Activated naive CD8-positive, alpha-beta T cell treated with anti-CD3 and anti-CD28 coated beads for 36 hours (primary cell): Measurements from ENCODE around the gene SERPINA10. TPM values are rescaled to one million over a fixed set of nuclear protein-coding genes. Genes with fewer than 3 reads are reported as not detected.

Source experiments
- DNase-seq: peaks from one replicate; pipeline ENCODE4 v3.0.0; 2021
- H3K27ac Mint-ChIP-seq: one replicate; pipeline ENCODE4 v1.8.0; 2022; ENCODE audit warnings: mild to moderate bottlenecking, moderate library complexity, mixed read lengths
- H3K27me3 Mint-ChIP-seq: one replicate; pipeline ENCODE4 v1.8.0; 2022; ENCODE audit warnings: mild to moderate bottlenecking, mixed read lengths
- H3K36me3 Mint-ChIP-seq: one replicate; pipeline ENCODE4 v1.8.0; 2021; ENCODE audit warnings: mild to moderate bottlenecking, mixed read lengths
- H3K4me1 Mint-ChIP-seq: one replicate; pipeline ENCODE4 v1.8.0; 2021; ENCODE audit warnings: mixed read lengths
- H3K4me3 Mint-ChIP-seq: one replicate; pipeline ENCODE4 v1.8.0; 2022; ENCODE audit warnings: mild to moderate bottlenecking, moderate library complexity, mixed read lengths
- H3K9me3 Mint-ChIP-seq: one replicate; pipeline ENCODE4 v1.8.0; 2022; ENCODE audit warnings: mixed read lengths
- total RNA-seq, 2 experiments: library from RNA; stranded (reverse); gene quantifications; one replicate each; pipeline ENCODE4 v1.2.3, GENCODE V29; 2021

The SERPINA10 gene
- total RNA-seq, 2 experiments from 2014 or later, result not detected

GRCh38 chr14:94322648-94323570 lies 29.8 kb upstream of the SERPINA10 start, which contains the start of gene SERPINA6:
TSS of gene SERPINA6 (minus strand) at chr14:94323336. CDS start at chr14:94314648, 8,688 bp downstream.
- no peaks in the 10 kb centered on the region for H3K36me3 Mint-ChIP-seq
- no peak within 1 kb of the TSS for H3K27ac Mint-ChIP-seq

DNA sequence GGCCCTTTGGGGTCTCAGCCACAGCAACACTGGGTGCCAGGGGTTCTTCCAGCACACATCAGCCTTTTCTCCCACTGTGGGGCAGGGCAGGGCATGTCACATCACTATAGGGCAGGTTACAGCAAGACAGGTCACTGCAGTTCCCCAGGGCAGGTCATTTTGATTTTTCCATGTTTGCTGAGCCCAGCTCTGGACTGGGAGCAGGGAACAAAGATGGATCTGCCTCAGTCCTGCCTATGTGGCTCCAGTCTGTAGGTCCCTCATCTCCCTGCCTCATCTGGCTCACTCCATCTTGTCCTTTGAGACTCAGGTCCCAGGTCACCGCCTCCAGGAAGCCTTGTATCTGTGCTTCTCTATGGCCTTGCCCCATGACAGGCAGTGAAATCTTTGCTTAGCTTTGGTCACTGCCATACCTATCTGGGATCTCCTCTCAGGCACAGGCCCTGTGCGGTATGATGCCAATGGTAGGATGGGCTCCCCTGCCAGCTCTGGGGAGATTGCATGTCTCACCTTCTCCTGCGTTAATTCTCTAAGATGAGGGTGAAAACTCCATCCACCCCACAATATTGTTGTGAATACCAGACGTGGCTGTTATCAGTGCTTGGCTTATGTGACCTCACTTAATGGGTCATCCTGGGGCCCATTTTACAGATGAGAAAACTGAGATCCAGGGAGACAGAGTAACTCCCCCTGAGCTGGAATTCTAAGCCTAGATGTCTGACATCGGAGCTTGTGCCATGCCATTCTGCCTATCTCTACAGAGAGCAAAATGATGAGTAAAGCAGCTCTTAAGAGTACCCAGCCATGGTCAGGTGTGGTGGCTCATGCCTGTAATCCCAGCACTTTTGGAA lies 28.6 kb upstream of the SERPINA10 start:
- H3K27me3 Mint-ChIP-seq, result peaks cover 11% of the 10 kb centered on the region
- no peaks in the 10 kb centered on the region for H3K9me3 Mint-ChIP-seq
- no peaks in the 10 kb centered on the region for H3K36me3 Mint-ChIP-seq
- no peak for DNase-seq
- H3K4me1 Mint-ChIP-seq, result no peaks in the 10 kb centered on the region
- H3K4me3 Mint-ChIP-seq, result no peak overlapping the region
- no peak overlapping the region for H3K27ac Mint-ChIP-seq

More at GRCh38 chr14:94322648-94323570, 29.8 kb upstream of the SERPINA10 start, which contains the start of gene SERPINA6:
- Mint-ChIP-seq H3K27me3 (peaks cover 13% of the 10 kb centered on the region), H3K4me3 (no peak within 1 kb of the TSS), H3K9me3 (no peaks in the 10 kb centered on the region), H3K4me1 (no peaks in the 10 kb centered on the region)
- DNase-seq, result no peak

DNA sequence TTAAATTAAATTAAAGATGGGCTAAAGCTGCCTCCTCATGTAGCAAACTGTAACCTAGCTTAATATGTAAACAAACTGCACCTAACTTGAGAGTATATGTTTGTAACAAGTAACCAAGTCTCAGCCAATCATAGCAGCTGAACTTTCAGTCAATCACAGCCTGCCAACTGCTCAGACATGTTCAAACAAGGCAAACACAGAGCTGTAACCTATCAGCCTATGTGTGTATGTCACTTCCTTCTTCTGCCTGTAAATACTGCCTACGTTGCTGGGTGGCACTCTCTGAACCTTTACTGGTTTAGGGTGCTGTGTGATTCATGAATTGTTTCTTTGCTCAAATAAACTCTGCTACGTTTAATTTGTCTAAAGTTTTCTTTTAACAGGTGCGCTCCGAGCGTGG lies 27.2 kb upstream of the SERPINA10 start:
- Mint-ChIP-seq H3K4me1 (no peaks in the 10 kb centered on the region), H3K4me3 (no peak overlapping the region), H3K36me3 (no peaks in the 10 kb centered on the region)

DNA sequence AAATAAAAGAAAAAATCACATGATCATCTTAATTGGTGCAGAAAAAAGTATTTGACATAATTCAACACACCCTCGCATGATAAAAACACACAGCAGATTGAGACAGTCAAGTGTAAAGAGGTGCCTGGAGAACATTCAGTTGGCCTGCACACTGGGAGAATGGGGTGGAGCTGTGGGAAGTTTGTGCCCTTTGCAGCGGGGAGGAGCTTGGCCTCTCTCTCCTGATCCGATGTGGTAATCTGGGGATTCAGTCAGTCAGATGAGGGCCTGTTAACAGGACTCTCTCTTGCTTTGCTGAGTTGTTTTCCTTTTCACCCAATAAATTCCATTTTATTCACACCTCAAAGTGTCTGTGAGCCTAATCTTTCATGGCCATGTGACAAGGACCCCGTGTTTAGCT lies 24.2 kb upstream of the SERPINA10 start:
- H3K4me1 Mint-ChIP-seq, result no peaks in the 10 kb centered on the region
- peaks cover 3% of the 10 kb centered on the region for H3K9me3 Mint-ChIP-seq
- no peak overlapping the region for H3K27ac Mint-ChIP-seq
- no peaks in the 10 kb centered on the region for H3K27me3 Mint-ChIP-seq
- no peaks in the 10 kb centered on the region for H3K36me3 Mint-ChIP-seq
- H3K4me3 Mint-ChIP-seq, result no peak overlapping the region
- DNase-seq, result no peak

More for the DNA sequence above, 27.2 kb upstream of the SERPINA10 start:
- H3K9me3 Mint-ChIP-seq, result peaks cover 3% of the 10 kb centered on the region
- H3K27ac Mint-ChIP-seq, result no peak overlapping the region
- no peaks in the 10 kb centered on the region for H3K27me3 Mint-ChIP-seq
- DNase-seq, result no peak

DNA sequence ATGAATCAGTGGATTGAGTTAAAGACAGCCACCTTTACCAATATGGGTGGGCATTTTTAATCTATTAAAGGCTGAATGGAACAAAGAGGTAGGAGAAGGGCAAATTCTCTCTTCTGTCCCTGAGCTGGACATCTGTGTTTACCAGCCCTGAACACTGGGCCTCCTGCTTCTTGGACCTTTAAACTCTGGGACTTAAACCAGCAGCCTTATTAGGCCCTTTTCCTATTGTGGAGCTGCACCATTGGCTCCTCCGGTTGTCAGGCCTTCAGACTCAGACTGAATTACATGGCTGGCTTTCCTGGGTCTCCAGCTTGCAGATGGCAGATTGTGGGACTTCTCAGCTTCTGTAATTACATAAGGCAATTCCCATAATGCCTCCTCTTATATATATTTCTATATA lies 23.6 kb upstream of the SERPINA10 start:
- H3K27me3 Mint-ChIP-seq, result no peaks in the 10 kb centered on the region
- no peaks in the 10 kb centered on the region for H3K4me1 Mint-ChIP-seq
- H3K9me3 Mint-ChIP-seq, result peaks cover 3% of the 10 kb centered on the region
- no peak for DNase-seq
- H3K27ac Mint-ChIP-seq, result no peak overlapping the region
- H3K4me3 Mint-ChIP-seq, result no peak overlapping the region
- H3K36me3 Mint-ChIP-seq, result no peaks in the 10 kb centered on the region

GRCh38 chr14:94314890-94315289 lies 21.8 kb upstream of the SERPINA10 start:
- H3K27me3 Mint-ChIP-seq, result no peaks in the 10 kb centered on the region
- no peak for DNase-seq
- no peaks in the 10 kb centered on the region for H3K4me1 Mint-ChIP-seq
- peaks cover 3% of the 10 kb centered on the region for H3K9me3 Mint-ChIP-seq
- H3K4me3 Mint-ChIP-seq, result no peak overlapping the region
- no peak overlapping the region for H3K27ac Mint-ChIP-seq
- no peaks in the 10 kb centered on the region for H3K36me3 Mint-ChIP-seq

DNA sequence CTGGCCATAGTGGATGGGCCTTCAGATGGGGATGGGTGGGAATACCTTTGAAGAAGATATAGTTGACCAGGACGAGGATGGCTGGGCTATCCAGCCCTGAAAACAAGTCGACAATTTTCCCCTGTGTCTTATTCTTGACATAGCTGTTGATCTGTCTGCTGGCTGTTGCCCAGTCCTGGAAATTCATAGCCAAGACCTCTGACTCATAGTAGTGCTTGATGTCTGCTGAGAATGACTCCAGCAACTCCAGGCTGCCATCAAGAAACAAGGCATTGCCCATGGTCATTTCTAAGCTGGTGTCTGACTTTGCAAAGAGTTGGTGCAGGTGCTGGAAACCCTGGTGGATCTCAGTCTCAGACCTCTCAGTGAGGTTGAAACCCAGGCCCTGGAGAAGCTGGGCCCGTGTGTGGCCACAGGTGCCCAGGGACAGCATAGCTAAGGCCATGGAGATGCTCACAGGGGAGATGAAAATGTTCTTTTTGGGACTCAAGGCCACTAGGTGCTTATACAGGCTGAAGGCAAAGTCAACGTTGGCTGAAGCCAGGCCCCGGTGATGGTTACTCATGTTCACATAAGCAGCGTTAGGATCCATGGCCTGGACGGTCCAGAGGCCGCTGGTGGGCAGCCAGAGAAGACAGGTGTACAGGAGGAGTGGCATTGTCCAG lies 21.1 kb upstream of the SERPINA10 start:
- Mint-ChIP-seq H3K9me3 (peaks cover 3% of the 10 kb centered on the region), H3K27me3 (no peaks in the 10 kb centered on the region), H3K4me1 (no peaks in the 10 kb centered on the region), H3K36me3 (no peaks in the 10 kb centered on the region), H3K4me3 (no peak overlapping the region), H3K27ac (no peak overlapping the region)
- DNase-seq, result no peak

DNA sequence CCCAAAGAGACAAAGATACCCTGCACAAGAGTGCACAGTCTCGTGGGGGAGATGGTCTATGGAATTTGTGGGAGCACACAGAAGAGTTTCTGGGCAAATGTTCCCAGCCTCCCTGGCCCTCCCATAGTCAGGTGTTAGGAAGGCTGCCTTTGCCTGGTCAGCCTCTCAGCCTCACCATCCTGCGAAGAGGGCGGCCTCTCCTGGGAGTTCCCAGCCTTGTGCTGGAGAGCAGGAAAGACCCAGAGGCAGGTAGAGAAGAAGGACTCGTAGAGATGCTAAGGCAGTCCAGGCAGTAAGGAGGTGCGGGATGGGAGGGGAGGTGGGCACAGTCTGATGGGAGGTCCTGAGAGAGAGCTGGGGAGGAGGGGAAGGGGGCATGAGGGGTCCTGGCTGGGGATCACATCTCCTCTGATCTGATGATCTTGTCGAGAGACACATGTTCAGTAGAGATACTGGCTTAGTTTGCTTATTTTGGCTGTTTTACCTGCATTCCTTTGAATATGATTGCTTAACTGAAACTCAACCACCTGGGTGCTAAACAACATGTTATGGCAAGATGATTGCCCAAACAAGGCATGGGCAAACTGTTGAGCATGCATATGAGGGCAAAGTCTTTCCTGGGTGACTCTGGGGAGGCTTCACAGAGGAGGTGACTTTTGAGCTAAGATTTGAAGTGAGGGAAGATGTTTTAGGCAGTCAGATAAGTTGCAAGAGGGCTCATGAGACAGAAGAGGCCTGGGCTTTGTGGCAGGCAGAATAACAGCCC lies 19.6 kb upstream of the SERPINA10 start:
- H3K4me1 Mint-ChIP-seq, result no peaks in the 10 kb centered on the region
- peaks cover 6% of the 10 kb centered on the region for H3K9me3 Mint-ChIP-seq
- no peak overlapping the region for H3K27ac Mint-ChIP-seq
- peaks cover 3% of the 10 kb centered on the region for H3K27me3 Mint-ChIP-seq
- no peak for DNase-seq
- H3K36me3 Mint-ChIP-seq, result no peaks in the 10 kb centered on the region
- H3K4me3 Mint-ChIP-seq, result no peak overlapping the region

GRCh38 chr14:94310248-94310647 lies 17.2 kb upstream of the SERPINA10 start:
- Mint-ChIP-seq H3K27ac (no peak overlapping the region), H3K4me1 (no peaks in the 10 kb centered on the region), H3K36me3 (no peaks in the 10 kb centered on the region), H3K27me3 (peaks cover 3% of the 10 kb centered on the region), H3K4me3 (no peak overlapping the region), H3K9me3 (peaks cover 10% of the 10 kb centered on the region)
- no peak for DNase-seq

DNA sequence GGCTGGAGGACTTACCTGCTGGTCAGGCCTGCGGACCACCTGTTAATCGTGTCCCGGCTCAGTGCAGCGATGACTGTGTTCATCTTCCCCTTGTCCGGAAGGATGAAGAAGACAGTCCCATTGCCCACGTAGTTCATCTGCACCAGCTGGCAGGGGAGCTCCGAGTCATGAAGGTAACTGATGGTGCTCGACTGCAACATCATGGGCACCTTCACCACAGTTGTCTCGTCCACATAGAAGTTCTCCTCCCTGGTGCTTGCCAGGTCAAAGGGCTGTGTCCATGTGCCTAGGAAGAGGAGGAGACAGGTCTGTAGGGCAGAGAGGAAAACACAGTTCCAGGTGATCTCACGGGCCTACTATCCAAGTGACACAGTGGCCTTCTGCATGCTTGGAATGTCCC lies 16.7 kb upstream of the SERPINA10 start:
- no peak overlapping the region for H3K4me3 Mint-ChIP-seq
- no peaks in the 10 kb centered on the region for H3K4me1 Mint-ChIP-seq
- no peak for DNase-seq
- H3K36me3 Mint-ChIP-seq, result no peaks in the 10 kb centered on the region
- H3K27ac Mint-ChIP-seq, result no peak overlapping the region
- H3K27me3 Mint-ChIP-seq, result peaks cover 3% of the 10 kb centered on the region
- peaks cover 10% of the 10 kb centered on the region for H3K9me3 Mint-ChIP-seq

DNA sequence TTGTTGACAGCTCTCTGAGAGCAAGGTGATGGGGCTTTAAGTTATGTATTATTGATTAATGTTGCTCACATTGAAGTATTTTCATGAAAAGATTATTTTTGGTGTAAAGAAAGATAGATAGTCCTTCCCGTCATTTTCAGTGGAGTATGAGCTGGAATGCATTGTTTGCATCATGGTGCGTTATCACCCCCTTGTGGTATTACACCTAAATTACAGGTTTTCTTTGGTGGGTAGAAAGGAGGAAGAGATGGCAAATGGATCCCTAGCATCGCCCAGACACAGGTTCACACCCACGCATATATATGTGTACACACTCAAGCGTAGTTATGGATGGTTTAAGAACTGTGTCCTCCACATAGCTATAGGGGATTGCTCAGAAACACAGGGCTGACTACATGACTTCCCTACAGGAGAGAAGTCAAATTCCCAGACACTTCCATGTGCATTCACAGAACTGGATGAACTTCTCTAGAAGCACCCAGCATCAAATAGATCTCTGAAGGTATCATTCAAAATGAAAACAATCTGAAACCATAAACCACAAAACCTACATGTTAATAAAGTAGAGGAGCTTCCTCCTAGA lies 14.4 kb upstream of the SERPINA10 start:
- peaks cover 10% of the 10 kb centered on the region for H3K9me3 Mint-ChIP-seq

GRCh38 chr14:94306047-94306978 lies 13.2 kb upstream of the SERPINA10 start:
- Mint-ChIP-seq H3K4me3 (no peak overlapping the region), H3K9me3 (peaks cover 10% of the 10 kb centered on the region), H3K4me1 (no peaks in the 10 kb centered on the region), H3K36me3 (no peaks in the 10 kb centered on the region), H3K27me3 (peaks cover 3% of the 10 kb centered on the region), H3K27ac (no peak overlapping the region)
- DNase-seq, result no peak

More for the DNA sequence above, 14.4 kb upstream of the SERPINA10 start:
- no peak overlapping the region for H3K4me3 Mint-ChIP-seq
- H3K36me3 Mint-ChIP-seq, result no peaks in the 10 kb centered on the region
- no peaks in the 10 kb centered on the region for H3K4me1 Mint-ChIP-seq
- DNase-seq, result no peak
- H3K27ac Mint-ChIP-seq, result no peak overlapping the region
- H3K27me3 Mint-ChIP-seq, result peaks cover 3% of the 10 kb centered on the region

DNA sequence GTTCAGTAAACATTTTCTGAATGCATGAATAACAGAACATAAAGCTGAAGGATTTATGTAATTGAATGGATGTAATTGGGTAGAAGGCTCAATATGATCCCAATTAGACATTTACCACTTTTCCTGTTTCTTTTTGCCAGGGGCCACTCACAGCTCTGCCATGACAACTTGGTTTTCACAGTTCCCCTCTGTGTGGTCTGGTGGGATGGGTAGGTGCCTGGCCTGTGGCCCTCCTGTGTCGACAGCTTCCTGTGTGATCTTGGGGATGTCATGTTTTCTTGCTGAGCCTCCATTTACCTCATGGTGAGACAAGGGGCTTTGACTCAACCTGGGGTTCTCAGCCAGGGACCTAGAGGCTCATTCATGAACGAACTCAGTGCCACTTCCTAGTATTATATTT lies 12.6 kb upstream of the SERPINA10 start:
- peaks cover 10% of the 10 kb centered on the region for H3K9me3 Mint-ChIP-seq
- no peaks in the 10 kb centered on the region for H3K36me3 Mint-ChIP-seq
- H3K27ac Mint-ChIP-seq, result no peak overlapping the region
- no peak overlapping the region for H3K4me3 Mint-ChIP-seq
- no peaks in the 10 kb centered on the region for H3K4me1 Mint-ChIP-seq
- peaks cover 3% of the 10 kb centered on the region for H3K27me3 Mint-ChIP-seq
- no peak for DNase-seq
